CD14-positive monocyte (primary cell): ENCODE measurements around the gene ZNF579. TPM values are rescaled to one million over a fixed set of nuclear protein-coding genes. Genes with fewer than 3 reads are reported as not detected.

Experiments used
- DNase-seq, 3 donors: peaks; one replicate each; pipeline ENCODE4 v3.0.0-alpha.2; 2011 to 2022
- H2AFZ ChIP-seq: 2 replicates; pipeline ENCODE4 v1.6.0; 2012; ENCODE audit warnings: mild to moderate bottlenecking, low read depth, low read length, inconsistent platforms; ENCODE audit not compliant: insufficient read depth, poor library complexity, severe bottlenecking
- H3K27ac ChIP-seq, 2 donors: 1 replicate in 1 of 2; 2 replicates in 1 of 2; pipeline ENCODE4 v1.5.1; 2012 to 2013; ENCODE audit warnings: low read length in 2 of 2, control low read depth in 1 of 2, inconsistent platforms in 1 of 2, low read depth in 1 of 2, mild to moderate bottlenecking in 1 of 2
- H3K27me3 ChIP-seq, 2 donors: one replicate each; pipeline versions ENCODE4 v1.6.0 to v1.6.1; 2011 to 2013; ENCODE audit warnings: low read length in 2 of 2; ENCODE audit not compliant: control insufficient read depth in 2 of 2, insufficient read depth in 2 of 2
- H3K36me3 ChIP-seq, 2 donors: replicated peaks in 1 of 2; 1 replicate in 1 of 2; 2 replicates in 1 of 2; pipeline versions ENCODE4 v1.5.1 to v1.6.1; 2012 to 2013; ENCODE audit warnings: low read length in 2 of 2, control low read depth in 1 of 2, inconsistent platforms in 1 of 2, mild to moderate bottlenecking in 1 of 2; ENCODE audit not compliant: insufficient read depth in 2 of 2, control insufficient read depth in 1 of 2
- H3K4me1 ChIP-seq, 2 donors: 1 replicate in 1 of 2; 2 replicates in 1 of 2; pipeline versions ENCODE4 v1.5.1 to v1.6.1; 2012 to 2013; ENCODE audit warnings: low read length in 2 of 2, control low read depth in 1 of 2, inconsistent platforms in 1 of 2, mild to moderate bottlenecking in 1 of 2, moderate library complexity in 1 of 2; ENCODE audit not compliant: insufficient read depth in 2 of 2, control insufficient read depth in 1 of 2
- H3K4me2 ChIP-seq: replicated peaks from 2 replicates; pipeline ENCODE3; 2012; ENCODE audit warnings: low read length, moderate library complexity, mild to moderate bottlenecking; ENCODE audit not compliant: poor library complexity, severe bottlenecking; ENCODE audit errors: extremely low read depth
- H3K4me3 ChIP-seq, 3 experiments: fragments of 200-600 bp in 1 of 3; sonication (generic) in 1 of 3; replicated peaks in 1 of 3; 1 replicate in 2 of 3; 2 replicates in 1 of 3; pipeline ENCODE4 v1.5.1; 2011 to 2013; ENCODE audit warnings: low read length in 3 of 3, mild to moderate bottlenecking in 3 of 3, control low read depth in 2 of 3, low read depth in 2 of 3, inconsistent platforms in 1 of 3, moderate library complexity in 1 of 3
- H3K79me2 ChIP-seq: 2 replicates; pipeline ENCODE4 v1.6.0; 2012; ENCODE audit warnings: mild to moderate bottlenecking, control low read depth, inconsistent platforms, low read length, moderate library complexity; ENCODE audit not compliant: insufficient read depth
- H3K9ac ChIP-seq: 2 replicates; pipeline ENCODE4 v1.6.0; 2017; ENCODE audit warnings: low read length, mild to moderate bottlenecking; ENCODE audit not compliant: insufficient read depth, poor library complexity, severe bottlenecking
- H3K9me3 ChIP-seq, 2 donors: replicated peaks in 1 of 2; 1 replicate in 1 of 2; 2 replicates in 1 of 2; pipeline versions ENCODE4 v1.5.1 to v1.6.1; 2012 to 2013; ENCODE audit warnings: low read length in 2 of 2, control low read depth in 1 of 2; ENCODE audit not compliant: control insufficient read depth in 1 of 2, insufficient read depth in 1 of 2
- H4K20me1 ChIP-seq: 2 replicates; pipeline ENCODE4 v1.6.0; 2012; ENCODE audit warnings: mild to moderate bottlenecking, low read length, control low read depth, moderate library complexity; ENCODE audit not compliant: insufficient read depth
- H3K27ac Mint-ChIP-seq, 7 donors: one replicate each; pipeline ENCODE4 v1.8.0; 2020; ENCODE audit warnings: mild to moderate bottlenecking in 7 of 7, mixed read lengths in 7 of 7, moderate library complexity in 6 of 7, inconsistent platforms in 2 of 7
- H3K27me3 Mint-ChIP-seq, 3 donors: one replicate each; pipeline ENCODE4 v1.8.0; 2021 to 2022; ENCODE audit warnings: low read depth in 3 of 3, mild to moderate bottlenecking in 3 of 3, mixed read lengths in 3 of 3, moderate library complexity in 3 of 3, inconsistent platforms in 1 of 3
- H3K36me3 Mint-ChIP-seq, 2 donors: one replicate each; pipeline ENCODE4 v1.8.0; 2020; ENCODE audit warnings: mixed read lengths in 2 of 2, inconsistent platforms in 1 of 2, mild to moderate bottlenecking in 1 of 2
- H3K4me1 Mint-ChIP-seq: one replicate; pipeline ENCODE4 v1.8.0; 2020; ENCODE audit warnings: mild to moderate bottlenecking, mixed read lengths
- H3K4me3 Mint-ChIP-seq, 2 donors: one replicate each; pipeline ENCODE4 v1.8.0; 2020; ENCODE audit warnings: mild to moderate bottlenecking in 2 of 2, mixed read lengths in 2 of 2, moderate library complexity in 1 of 2
- H3K9me3 Mint-ChIP-seq, 7 donors: one replicate each; pipeline ENCODE4 v1.8.0; 2020 to 2022; ENCODE audit warnings: mixed read lengths in 7 of 7, mild to moderate bottlenecking in 6 of 7, moderate library complexity in 6 of 7, inconsistent platforms in 2 of 7
- WGBS: methylation state at CpG from one replicate; pipeline ENCODE4 v1.1.5; 2013; ENCODE audit warnings: missing lambda C conversion rate; ENCODE audit not compliant: insufficient coverage; 5-methylcytosine and 5-hydroxymethylcytosine counted together
- intact Hi-C, 2 donors: fragments of 100-400 bp; cut with micrococcal nuclease; formaldehyde crosslinking; loops; one replicate each; pipeline versions ENCODE4 v1.15.0 to v1.15.1; 2023
- polyA plus RNA-seq, 3 donors: library from polyadenylated mRNA; depleted of rRNA in 1 of 3; unstranded in 2 of 3; stranded (reverse) in 1 of 3; fragments of 300-500 nt in 2 of 3; fragments of >200 nt in 1 of 3; fragmentation: Illumina TruSeq in 2 of 3; gene quantifications; 1 replicate in 2 of 3; 2 replicates in 1 of 3; pipeline ENCODE4 v1.2.3, GENCODE V29; 2012 to 2021
- TF ChIP-seq, protein P1 (sequence below): fragments of 200-600 bp; IDR thresholded peaks from one replicate; pipeline ENCODE4 v1.8.0; 2022; ENCODE audit warnings: antibody characterized with exemption, mild to moderate bottlenecking

The ZNF579 gene
- polyA plus RNA-seq, 3 donors = 0.05 to 1.8 TPM; not detected in 1

DNA sequence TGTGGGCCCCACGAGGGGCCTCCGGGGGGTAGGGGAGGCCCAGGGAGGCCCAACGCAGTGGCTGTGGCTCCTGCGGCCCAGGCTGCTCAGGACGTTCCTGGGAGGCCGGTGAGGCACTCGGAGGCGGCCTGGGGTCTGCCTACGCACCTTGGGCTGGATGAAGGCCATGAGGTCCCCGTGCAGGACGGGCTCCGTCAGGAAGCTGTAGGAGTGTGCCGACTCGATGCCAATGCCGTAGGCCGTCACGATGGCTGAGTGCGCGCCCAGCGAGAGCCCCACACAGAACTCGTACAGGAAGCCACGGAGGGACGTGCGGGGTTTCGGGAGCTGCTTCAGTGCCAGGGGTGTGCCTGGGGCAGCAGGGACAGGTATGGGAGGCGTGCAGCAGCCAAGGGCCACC lies 49.7 kb downstream of the ZNF579 start:
- Mint-ChIP-seq H3K4me3 (no peak overlapping the region), H3K4me1 (peaks cover 2% of the 10 kb centered on the region), H3K27ac (no peak overlapping the region), H3K27me3 (peaks cover 0 to 4% (median 3%) of the 10 kb centered on the region in 3 donors), H3K9me3 (no peaks in the 10 kb centered on the region), H3K36me3 (no peaks in the 10 kb centered on the region)
- Histone ChIP-seq H3K9ac (no peak overlapping the region), H3K4me2 (no peak overlapping the region), H3K9me3 (peaks cover 0 to 6% of the 10 kb centered on the region in 2 donors), H3K4me3 (no peak overlapping the region), H3K36me3 (no peaks in the 10 kb centered on the region), H3K27ac (no peak overlapping the region), H2AFZ (no peak overlapping the region), H4K20me1 (no peaks in the 10 kb centered on the region), H3K27me3 (no peaks in the 10 kb centered on the region), H3K4me1 (no peaks in the 10 kb centered on the region), H3K79me2 (no peaks in the 10 kb centered on the region)
- TF ChIP-seq, protein P1, sequence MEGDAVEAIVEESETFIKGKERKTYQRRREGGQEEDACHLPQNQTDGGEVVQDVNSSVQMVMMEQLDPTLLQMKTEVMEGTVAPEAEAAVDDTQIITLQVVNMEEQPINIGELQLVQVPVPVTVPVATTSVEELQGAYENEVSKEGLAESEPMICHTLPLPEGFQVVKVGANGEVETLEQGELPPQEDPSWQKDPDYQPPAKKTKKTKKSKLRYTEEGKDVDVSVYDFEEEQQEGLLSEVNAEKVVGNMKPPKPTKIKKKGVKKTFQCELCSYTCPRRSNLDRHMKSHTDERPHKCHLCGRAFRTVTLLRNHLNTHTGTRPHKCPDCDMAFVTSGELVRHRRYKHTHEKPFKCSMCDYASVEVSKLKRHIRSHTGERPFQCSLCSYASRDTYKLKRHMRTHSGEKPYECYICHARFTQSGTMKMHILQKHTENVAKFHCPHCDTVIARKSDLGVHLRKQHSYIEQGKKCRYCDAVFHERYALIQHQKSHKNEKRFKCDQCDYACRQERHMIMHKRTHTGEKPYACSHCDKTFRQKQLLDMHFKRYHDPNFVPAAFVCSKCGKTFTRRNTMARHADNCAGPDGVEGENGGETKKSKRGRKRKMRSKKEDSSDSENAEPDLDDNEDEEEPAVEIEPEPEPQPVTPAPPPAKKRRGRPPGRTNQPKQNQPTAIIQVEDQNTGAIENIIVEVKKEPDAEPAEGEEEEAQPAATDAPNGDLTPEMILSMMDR = no peak
- intact Hi-C loops = no loop called here
- DNase-seq = no peak
- WGBS = 92% methylated on average over 26 of the region's 26 CpGs

DNA sequence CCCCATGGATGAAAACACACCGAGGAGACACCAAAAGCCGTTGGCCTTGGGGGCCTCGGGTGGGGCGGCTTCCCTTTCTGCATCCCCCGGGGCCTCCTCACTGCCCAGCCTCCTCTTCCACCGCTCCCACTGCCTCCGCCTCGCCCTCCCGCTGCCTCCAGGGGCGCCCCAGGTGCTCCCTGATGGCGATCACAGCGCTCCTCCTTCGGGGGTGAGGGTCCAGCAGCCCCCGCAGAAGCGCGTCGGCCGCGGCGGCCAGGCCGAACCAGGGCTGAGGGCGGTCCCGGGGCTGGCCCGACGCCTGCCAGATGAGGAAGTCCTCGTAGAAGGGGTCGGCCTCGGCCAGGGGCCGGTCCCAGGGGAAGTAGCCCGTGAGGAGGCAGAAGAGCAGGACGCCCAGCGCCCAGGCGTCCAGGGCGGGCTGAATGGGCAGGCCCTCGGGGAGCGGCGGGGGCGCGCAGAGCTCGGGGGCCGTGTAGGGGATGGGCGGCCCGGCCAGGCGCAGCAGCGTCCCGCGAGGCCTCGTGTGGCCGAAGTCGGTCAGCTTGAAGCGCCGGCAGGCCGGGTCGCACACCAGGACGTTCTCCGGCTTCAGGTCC lies 50.9 kb downstream of the ZNF579 start:
- peaks cover 0 to 6% of the 10 kb centered on the region in 2 donors for H3K9me3 ChIP-seq
- Mint-ChIP-seq H3K4me1 (no peaks in the 10 kb centered on the region), H3K4me3 (no peak overlapping the region), H3K27ac (no peak overlapping the region), H3K9me3 (no peaks in the 10 kb centered on the region), H3K36me3 (no peaks in the 10 kb centered on the region), H3K27me3 (peaks cover 0 to 5% (median 3%) of the 10 kb centered on the region in 3 donors)
- H3K27ac ChIP-seq = no peak overlapping the region
- no peaks in the 10 kb centered on the region for H3K27me3 ChIP-seq
- no peak overlapping the region for H3K4me2 ChIP-seq
- no peak for DNase-seq
- no peak overlapping the region for H3K9ac ChIP-seq
- no peaks in the 10 kb centered on the region for H4K20me1 ChIP-seq
- intact Hi-C loops = no loop called here
- no peak overlapping the region for H2AFZ ChIP-seq
- no peaks in the 10 kb centered on the region for H3K79me2 ChIP-seq
- no peak overlapping the region for H3K4me3 ChIP-seq
- WGBS = 87% methylated on average over 44 of the region's 56 CpGs
- H3K4me1 ChIP-seq = no peaks in the 10 kb centered on the region
- TF ChIP-seq, protein P1 = no peak
- no peaks in the 10 kb centered on the region for H3K36me3 ChIP-seq
